Daoy (cell line): ENCODE results near the gene IWS1. TPM values are rescaled to one million over a fixed set of nuclear protein-coding genes. Genes with fewer than 3 reads are reported as not detected.
"Not testable (repeated sequence)": the region's sequence is repeated elsewhere in the genome, so short reads cannot be mapped to it uniquely, and the experiment has no call there.

Experiments
- DNase-seq: peaks from one replicate; pipeline ENCODE4 v3.0.0-alpha.2; 2015; ENCODE audit warnings: low read depth
- total RNA-seq: library from RNA; depleted of rRNA; stranded (reverse); fragments of >200 nt; shearing (Covaris generic); gene quantifications from 2 replicates; pipeline ENCODE4 v1.2.3, GENCODE V29; 2014

IWS1 gene
- total RNA-seq, 1 experiment from 2014 or later = 54.6 TPM

GRCh38 chr2:127528487-127528886 lies 2.2 kb upstream of the IWS1 start:
- no peak for DNase-seq

- peak; percentile 18 for DNase-seq
These were observed 914 bp upstream of the IWS1 start for GRCh38 chr2:127527001-127527804.

- DNase-seq = peak; percentile 41
These were observed 578 bp downstream of the IWS1 start for GRCh38 chr2:127525691-127526131.

GRCh38 chr2:127524198-127524834 lies 2.0 kb downstream of the IWS1 start:
- DNase-seq = not testable (repeated sequence)

GRCh38 chr2:127523269-127523939 lies 2.9 kb downstream of the IWS1 start:
- DNase-seq = no peak

GRCh38 chr2:127520424-127520823 lies 5.9 kb downstream of the IWS1 start:
- no peak for DNase-seq

- DNase-seq = no peak
These were observed 8.8 kb downstream of the IWS1 start for GRCh38 chr2:127517465-127517864.

- peak; percentile 96 for DNase-seq
These were observed 10.1 kb downstream of the IWS1 start for GRCh38 chr2:127516041-127516762.

- no peak for DNase-seq
These were observed 10.8 kb downstream of the IWS1 start for GRCh38 chr2:127515383-127515915.

- DNase-seq = no peak
These were observed 11.8 kb downstream of the IWS1 start for GRCh38 chr2:127514485-127514884.

- no peak for DNase-seq
These were observed 12.2 kb downstream of the IWS1 start for GRCh38 chr2:127514076-127514475.

GRCh38 chr2:127512362-127512761 lies 13.9 kb downstream of the IWS1 start:
- no peak for DNase-seq

GRCh38 chr2:127511917-127512316 lies 14.4 kb downstream of the IWS1 start:
- DNase-seq = no peak

- DNase-seq = no peak
These were observed 15.1 kb downstream of the IWS1 start for GRCh38 chr2:127511090-127511695.

- no peak for DNase-seq
These were observed 16.2 kb downstream of the IWS1 start for GRCh38 chr2:127510073-127510472.

- peak; percentile 96 for DNase-seq
These were observed 17.7 kb downstream of the IWS1 start for GRCh38 chr2:127508631-127509034.

- no peak for DNase-seq
These were observed 18.2 kb downstream of the IWS1 start for GRCh38 chr2:127508023-127508630.

- DNase-seq = no peak
These were observed 19.8 kb downstream of the IWS1 start for GRCh38 chr2:127506510-127506909.

GRCh38 chr2:127504552-127505430 lies 21.5 kb downstream of the IWS1 start:
- no peak for DNase-seq

- DNase-seq = no peak
These were observed 22.8 kb downstream of the IWS1 start for GRCh38 chr2:127503491-127503890.
